Muscle of arm (tissue), 12 donors: Measurements from ENCODE around the gene ADAMTS6. TPM values are rescaled to one million over a fixed set of nuclear protein-coding genes. Genes with fewer than 3 reads are reported as not detected.

Experiments
- DNase-seq: peaks from one replicate; pipeline ENCODE4 v3.0.0-alpha.2; 2013
- polyA plus RNA-seq, 12 donors: library from polyadenylated mRNA; unstranded; fragments of 120-200 nt; gene quantifications; one replicate each; pipeline ENCODE4 v1.2.1, GENCODE V29; 2013; ENCODE audit not compliant: insufficient read length in 12 of 12

The ADAMTS6 gene
- polyA plus RNA-seq, 12 donors: 0.93 to 2.6 (median 1.6) TPM; not detected in 1

GRCh38 chr5:65149827-65150226, 331.9 kb downstream of the ADAMTS6 start:
- no peak for DNase-seq

- DNase-seq: no peak
Observed at GRCh38 chr5:65144136-65144871, 337.4 kb downstream of the ADAMTS6 start.

DNA sequence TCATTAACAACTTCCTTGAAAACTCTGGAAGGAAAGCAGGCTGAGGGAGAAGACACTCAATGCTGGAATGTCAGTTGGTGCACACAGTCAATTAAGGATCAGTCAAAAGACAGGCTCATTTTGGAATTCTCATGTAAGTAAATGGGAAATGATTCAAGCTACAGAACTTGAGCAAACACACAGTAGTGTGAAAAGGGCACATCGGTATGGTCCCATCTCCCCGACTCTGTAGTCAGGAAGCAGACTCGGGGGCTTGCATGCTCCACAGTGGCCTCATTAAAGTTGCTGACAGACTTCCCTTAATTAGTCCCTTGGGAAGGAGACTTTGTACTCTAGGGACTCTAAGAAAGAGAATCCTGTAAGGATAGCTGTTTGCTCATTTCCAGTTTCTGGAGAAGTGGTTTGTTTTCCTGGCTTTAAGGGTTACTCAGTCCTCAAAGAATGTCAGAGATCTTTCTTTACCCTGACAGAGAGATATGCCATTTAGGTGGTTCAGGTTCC, 339.2 kb downstream of the ADAMTS6 start:
- no peak for DNase-seq

DNA sequence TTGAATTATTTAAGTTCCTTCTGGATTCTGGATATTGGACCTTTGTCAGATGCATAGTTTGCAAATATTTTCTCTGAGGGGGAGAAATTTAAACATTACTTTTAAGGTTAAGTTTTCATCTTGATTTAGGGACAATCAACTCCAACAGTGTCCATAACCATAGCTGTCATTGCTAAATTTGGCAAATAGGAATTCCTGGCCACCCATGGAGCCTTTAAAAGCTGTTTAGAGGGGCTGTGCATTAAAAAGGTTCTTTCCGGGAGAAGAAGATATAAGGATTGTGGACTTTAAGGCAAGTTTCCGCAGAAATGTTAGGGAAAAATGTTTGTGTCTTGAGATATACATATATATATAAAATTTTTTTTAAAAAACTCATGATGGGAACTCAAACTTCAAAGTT, 339.7 kb downstream of the ADAMTS6 start:
- DNase-seq: no peak

- DNase-seq: no peak
Observed at GRCh38 chr5:65141493-65141892, 340.2 kb downstream of the ADAMTS6 start.

DNA sequence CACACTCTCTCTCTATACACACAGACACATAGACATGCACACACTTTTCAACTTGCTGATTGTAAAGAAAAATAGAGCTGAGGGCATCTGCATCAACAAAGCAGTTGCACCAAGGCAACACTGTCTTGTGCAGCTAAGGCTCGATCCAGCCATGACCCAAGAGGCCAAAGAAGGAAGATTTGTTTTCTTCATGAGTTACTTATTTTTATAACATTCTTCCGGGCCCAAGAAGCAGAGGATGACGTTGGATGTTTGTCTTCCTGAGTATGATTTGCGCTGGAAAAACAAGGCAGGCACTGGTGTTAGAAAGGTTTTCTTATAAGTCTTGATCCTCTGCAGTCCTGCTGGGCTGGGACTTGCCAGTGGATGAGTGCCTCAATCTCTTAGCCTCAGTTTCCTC, 344.1 kb downstream of the ADAMTS6 start:
- no peak for DNase-seq

GRCh38 chr5:65133477-65134110, 348.1 kb downstream of the ADAMTS6 start:
- DNase-seq: no peak

DNA sequence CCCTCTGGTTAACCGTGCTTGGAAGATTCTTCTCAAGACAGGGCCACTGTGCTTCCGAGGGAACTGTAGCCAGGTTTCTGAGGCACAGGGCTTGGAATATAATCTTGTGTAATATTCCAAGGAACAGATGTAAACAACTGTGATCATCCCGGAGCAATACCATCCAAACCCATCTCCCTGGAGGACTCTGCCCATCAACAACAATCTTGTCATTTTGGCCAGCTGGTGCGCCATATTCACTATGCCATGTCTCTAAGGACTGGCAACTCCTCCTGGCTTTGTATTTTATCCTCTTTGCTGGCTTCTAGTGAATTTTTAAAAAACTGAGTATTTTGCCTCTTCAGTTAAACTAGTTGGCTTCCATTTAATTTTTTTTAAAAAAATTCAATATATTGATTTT, 349.3 kb downstream of the ADAMTS6 start:
- DNase-seq: no peak

GRCh38 chr5:65128226-65128625, 353.5 kb downstream of the ADAMTS6 start:
- DNase-seq: no peak

DNA sequence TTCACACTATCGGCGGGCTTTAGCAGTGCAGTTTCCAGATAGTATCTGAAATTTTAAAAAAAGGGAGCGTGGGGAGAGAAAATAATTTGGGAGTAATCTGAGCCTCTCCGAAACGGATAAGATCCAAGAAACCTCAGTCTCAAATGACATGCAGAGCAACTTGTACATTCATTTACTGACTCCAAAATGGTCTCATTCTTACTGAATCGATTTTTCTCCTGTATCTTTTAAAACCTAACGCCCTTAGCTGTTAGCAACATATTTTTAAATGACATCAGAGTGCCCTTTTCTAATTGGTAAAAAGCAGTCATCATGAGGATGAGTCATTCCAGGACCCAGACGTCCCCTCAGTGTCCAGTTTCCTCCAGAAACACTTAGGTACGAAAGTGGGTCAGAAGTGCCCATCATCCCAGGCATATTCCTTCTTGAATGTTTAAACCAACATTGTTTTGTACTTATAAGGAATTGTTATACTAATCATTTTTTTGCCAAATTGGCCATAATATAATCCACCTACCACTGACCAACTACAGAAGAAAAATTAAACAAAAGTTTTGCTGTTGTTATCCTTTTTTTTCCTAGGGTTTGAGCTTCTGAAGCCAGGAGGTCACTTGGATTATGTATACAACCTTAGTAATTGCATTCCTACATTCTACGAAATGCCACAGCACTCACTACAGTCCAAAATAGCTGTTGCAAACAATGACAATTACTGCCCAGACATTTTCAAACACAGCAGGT, 354.4 kb downstream of the ADAMTS6 start:
- DNase-seq: no peak

- no peak for DNase-seq
Observed at GRCh38 chr5:65126542-65127069, 355.1 kb downstream of the ADAMTS6 start.

DNA sequence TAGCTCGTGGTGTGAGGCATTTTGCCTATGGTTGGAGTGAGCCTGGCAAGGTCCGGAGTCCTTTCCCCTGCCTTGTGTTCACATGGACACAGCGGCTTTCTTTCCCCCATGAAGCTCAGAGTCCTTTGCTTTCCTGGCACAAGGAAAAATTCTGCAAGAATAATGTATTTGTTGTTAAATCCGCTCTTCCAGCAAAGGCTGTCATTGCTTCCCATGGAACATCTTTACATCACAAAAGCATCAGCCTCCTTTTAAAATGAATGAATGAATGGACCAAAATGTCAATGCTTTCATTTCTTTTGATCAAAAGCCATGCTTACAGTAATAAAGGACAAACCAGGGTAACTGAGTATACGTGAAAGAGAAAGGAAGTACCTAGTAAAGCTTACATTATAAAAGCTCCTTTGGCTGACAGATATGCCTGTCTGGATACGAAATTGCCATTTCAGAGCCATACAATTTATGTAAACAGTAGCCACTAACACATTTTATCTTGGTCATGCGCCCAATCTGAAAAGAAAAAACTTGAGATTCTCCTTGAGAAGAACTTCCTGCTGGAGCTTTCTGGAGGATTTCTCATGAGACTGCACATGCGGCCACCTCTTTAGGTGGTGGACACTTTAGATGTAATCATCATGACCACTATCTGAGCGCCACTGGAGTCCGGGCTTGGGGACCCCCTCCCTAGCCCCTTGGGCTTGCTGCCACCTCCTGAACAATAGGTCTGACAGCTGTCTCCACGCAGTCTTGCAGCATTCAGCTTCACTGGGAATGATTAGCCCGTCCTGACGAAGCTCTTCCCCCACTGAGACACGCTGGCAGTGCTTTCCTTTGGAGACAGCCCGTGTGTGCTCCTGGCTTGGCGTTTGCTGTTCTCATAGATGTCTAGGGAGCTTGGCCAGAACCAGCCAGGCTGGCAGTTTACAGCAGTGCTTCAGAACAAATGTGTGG, 355.9 kb downstream of the ADAMTS6 start:
- no peak for DNase-seq

- no peak for DNase-seq
Observed at GRCh38 chr5:65121880-65122436, 359.8 kb downstream of the ADAMTS6 start.

- no peak for DNase-seq
Observed at GRCh38 chr5:65120371-65120967, 361.3 kb downstream of the ADAMTS6 start.

- no peak for DNase-seq
Observed at GRCh38 chr5:65117525-65117924, 364.2 kb downstream of the ADAMTS6 start.

DNA sequence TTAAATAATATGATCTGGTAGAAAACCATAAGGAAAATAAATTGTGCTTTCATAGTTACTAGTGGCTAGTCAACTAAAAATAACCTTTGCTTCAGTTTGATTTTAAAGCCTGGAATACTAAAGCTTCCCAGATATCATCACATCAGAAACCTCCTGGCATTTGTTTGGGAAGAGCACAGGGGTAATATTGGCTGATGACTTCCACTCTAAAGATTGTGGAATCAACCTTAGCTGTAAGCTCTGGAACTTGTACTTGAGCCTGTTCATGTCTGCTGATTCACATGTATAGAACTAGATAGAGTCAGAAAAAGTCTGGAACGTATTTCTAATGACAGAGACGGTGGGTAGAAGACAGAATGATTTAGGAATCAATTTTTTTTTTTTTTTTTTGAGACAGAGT, 367.9 kb downstream of the ADAMTS6 start:
- no peak for DNase-seq

GRCh38 chr5:65111961-65112658, 369.6 kb downstream of the ADAMTS6 start:
- no peak for DNase-seq

- DNase-seq: no peak
Observed at GRCh38 chr5:65108786-65109743, 372.7 kb downstream of the ADAMTS6 start.

DNA sequence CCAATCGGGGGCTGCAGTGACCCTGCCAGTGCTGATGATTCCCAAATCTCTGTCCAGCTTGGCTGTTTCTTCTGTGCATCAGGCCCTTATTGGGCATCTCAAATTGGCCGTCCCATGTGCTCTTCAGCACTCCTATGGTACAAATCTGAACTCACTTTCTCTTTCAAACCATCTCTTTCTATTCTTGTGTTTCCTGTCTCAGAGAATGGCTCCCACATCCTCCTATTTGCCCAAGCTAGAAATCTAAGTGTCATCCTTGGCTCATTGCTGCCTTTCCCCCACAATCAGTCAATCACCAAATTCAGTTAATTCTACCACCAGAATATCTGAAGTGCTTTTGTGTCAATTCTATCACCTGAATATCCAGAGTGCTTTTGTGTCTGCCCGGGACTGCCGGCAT, 376.4 kb downstream of the ADAMTS6 start:
- no peak for DNase-seq
